Neural crest cell (in vitro differentiated cells): ENCODE data around the gene BLOC1S3. TPM values are rescaled to one million over a fixed set of nuclear protein-coding genes. Genes with fewer than 3 reads are reported as not detected.

Experiments used
- DNase-seq: peaks from one replicate; pipeline ENCODE4 v3.0.0; 2021; ENCODE audit warnings: low read depth, mixed read lengths, low spot score
- H3K27ac Mint-ChIP-seq: one replicate; pipeline ENCODE4 v1.8.0; 2021; ENCODE audit warnings: mild to moderate bottlenecking, mixed read lengths; ENCODE audit not compliant: unreplicated experiment
- H3K27me3 Mint-ChIP-seq: 2 replicates; pipeline ENCODE4 v1.8.0; 2021; ENCODE audit warnings: low read depth, mild to moderate bottlenecking, mixed read lengths
- H3K36me3 Mint-ChIP-seq: 2 replicates; pipeline ENCODE4 v1.8.0; 2021; ENCODE audit warnings: low read depth, mild to moderate bottlenecking, mixed read lengths
- H3K4me1 Mint-ChIP-seq: 2 replicates; pipeline ENCODE4 v1.8.0; 2021; ENCODE audit warnings: mixed read lengths
- H3K4me3 Mint-ChIP-seq: one replicate; pipeline ENCODE4 v1.8.0; 2021; ENCODE audit warnings: mild to moderate bottlenecking, mixed read lengths
- H3K9me3 Mint-ChIP-seq: 2 replicates; pipeline ENCODE4 v1.8.0; 2021; ENCODE audit warnings: mixed read lengths
- CTCF ChIP-seq: fragments of 200-600 bp; sonication (generic); conservative IDR thresholded peaks from 2 replicates; pipeline ENCODE4 v1.5.0; 2021; ENCODE audit warnings: antibody characterized with exemption, mild to moderate bottlenecking
- total RNA-seq: library from RNA; stranded (reverse); gene quantifications from 2 replicates; pipeline ENCODE4 v1.2.1, GENCODE V29; 2021

Gene BLOC1S3
- total RNA-seq, 1 donor from 2014 or later, result 9.7 TPM

- no peak overlapping the region for H3K27ac Mint-ChIP-seq
- DNase-seq, result no peak
- no peak for TF ChIP-seq CTCF
- no peak overlapping the region for H3K4me3 Mint-ChIP-seq
- no peaks in the 10 kb centered on the region for H3K9me3 Mint-ChIP-seq
- no peaks in the 10 kb centered on the region for H3K4me1 Mint-ChIP-seq
- H3K36me3 Mint-ChIP-seq, result peaks cover 7% of the 10 kb centered on the region
- H3K27me3 Mint-ChIP-seq, result peaks cover 5% of the 10 kb centered on the region
Observed at GRCh38 chr19:45144431-45145269, 33.9 kb upstream of the BLOC1S3 start.

GRCh38 chr19:45145270-45146189 lies 33.1 kb upstream of the BLOC1S3 start:
- no peaks in the 10 kb centered on the region for H3K9me3 Mint-ChIP-seq
- H3K27ac Mint-ChIP-seq, result no peak overlapping the region
- peaks cover 7% of the 10 kb centered on the region for H3K36me3 Mint-ChIP-seq
- TF ChIP-seq CTCF, result no peak
- no peak overlapping the region for H3K4me3 Mint-ChIP-seq
- DNase-seq, result no peak
- peaks cover 5% of the 10 kb centered on the region for H3K27me3 Mint-ChIP-seq
- no peaks in the 10 kb centered on the region for H3K4me1 Mint-ChIP-seq

GRCh38 chr19:45146251-45146650 lies 32.3 kb upstream of the BLOC1S3 start:
- Mint-ChIP-seq H3K4me1 (no peaks in the 10 kb centered on the region), H3K4me3 (no peak overlapping the region), H3K27me3 (peaks cover 8% of the 10 kb centered on the region), H3K27ac (no peak overlapping the region), H3K9me3 (no peaks in the 10 kb centered on the region), H3K36me3 (peaks cover 7% of the 10 kb centered on the region)
- TF ChIP-seq CTCF, result no peak
- no peak for DNase-seq

GRCh38 chr19:45146741-45147205 lies 31.8 kb upstream of the BLOC1S3 start:
- no peaks in the 10 kb centered on the region for H3K4me1 Mint-ChIP-seq
- no peak for TF ChIP-seq CTCF
- H3K4me3 Mint-ChIP-seq, result no peak overlapping the region
- H3K27me3 Mint-ChIP-seq, result peaks cover 13% of the 10 kb centered on the region
- peaks cover 7% of the 10 kb centered on the region for H3K36me3 Mint-ChIP-seq
- no peak overlapping the region for H3K27ac Mint-ChIP-seq
- H3K9me3 Mint-ChIP-seq, result no peaks in the 10 kb centered on the region
- DNase-seq, result no peak

GRCh38 chr19:45147835-45148676 lies 30.5 kb upstream of the BLOC1S3 start:
- H3K27ac Mint-ChIP-seq, result no peak overlapping the region
- peaks cover under 1% of the 10 kb centered on the region for H3K36me3 Mint-ChIP-seq
- H3K4me1 Mint-ChIP-seq, result no peaks in the 10 kb centered on the region
- H3K4me3 Mint-ChIP-seq, result no peak overlapping the region
- no peaks in the 10 kb centered on the region for H3K9me3 Mint-ChIP-seq
- no peak for TF ChIP-seq CTCF
- H3K27me3 Mint-ChIP-seq, result peaks cover 19% of the 10 kb centered on the region
- DNase-seq, result no peak
